Cardiac septum (tissue), 1 donor: ENCODE data around the gene CYB5R2. TPM values are rescaled to one million over a fixed set of nuclear protein-coding genes. Genes with fewer than 3 reads are reported as not detected.
"Not testable (repeated sequence)": the region's sequence is repeated elsewhere in the genome, so short reads cannot be mapped to it uniquely, and the experiment has no call there.

Experiments used
- DNase-seq: peaks from one replicate; pipeline ENCODE4 v3.0.0-alpha.2; 2020; ENCODE audit warnings: low spot score
- intact Hi-C: fragments of 100-400 bp; cut with DNase I; formaldehyde crosslinking; loops from one replicate; pipeline ENCODE4 v1.14.0; 2022
- total RNA-seq: library from RNA; stranded (reverse); fragmentation: NEBNext Ultra II Directional; extraction: Animal tissue kit (Norgen Biotek cat#: 25700); gene quantifications from one replicate; pipeline ENCODE4 v1.2.1, GENCODE V29; 2021
- donor health status: DM: no; HTN: no; CAD: no.

CYB5R2 gene
- total RNA-seq, 1 donor from 2014 or later, result 1.7 TPM

DNA sequence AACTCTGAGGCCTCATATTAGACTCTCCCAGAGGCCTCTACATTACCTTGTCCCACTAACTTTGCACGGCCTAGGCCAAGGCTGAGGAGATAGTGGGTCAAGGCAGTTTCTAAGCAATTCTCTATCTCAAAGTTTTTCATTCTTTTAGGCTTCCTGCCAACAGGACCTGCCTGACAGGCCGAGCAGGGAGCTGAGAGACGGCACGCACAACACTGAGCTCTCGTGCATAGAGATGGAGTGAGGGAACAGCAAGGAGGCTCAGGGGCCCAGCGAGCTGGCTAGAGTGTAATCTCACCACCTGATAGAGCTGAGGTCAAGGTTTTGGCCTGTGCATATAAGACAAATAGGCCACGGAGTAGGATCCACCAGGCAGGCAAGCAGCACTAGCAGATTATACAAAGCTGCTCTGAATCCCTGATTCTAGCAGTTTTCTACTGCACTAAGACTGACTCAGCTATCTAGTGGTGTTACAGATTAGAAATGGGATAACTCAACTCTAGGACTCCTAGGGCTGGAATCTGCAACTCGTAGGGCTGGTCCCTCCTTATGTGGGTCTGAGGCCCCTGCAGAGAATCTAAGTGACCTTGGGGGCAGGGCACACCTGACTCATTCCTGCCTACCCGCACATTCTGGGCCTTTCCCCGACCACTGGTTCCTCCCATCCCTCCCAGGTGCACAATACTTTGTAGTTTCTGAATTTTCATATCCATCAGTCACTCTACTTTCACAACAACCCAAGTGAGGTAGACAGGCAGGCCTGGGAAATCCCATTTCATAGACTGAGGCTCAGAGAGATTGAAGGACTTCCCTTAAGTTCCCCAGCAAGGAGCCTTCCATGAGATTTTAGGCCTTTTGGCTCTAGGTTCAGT, 1.7 kb downstream of the CYB5R2 start:
- intact Hi-C loops, result no loop called here

DNA sequence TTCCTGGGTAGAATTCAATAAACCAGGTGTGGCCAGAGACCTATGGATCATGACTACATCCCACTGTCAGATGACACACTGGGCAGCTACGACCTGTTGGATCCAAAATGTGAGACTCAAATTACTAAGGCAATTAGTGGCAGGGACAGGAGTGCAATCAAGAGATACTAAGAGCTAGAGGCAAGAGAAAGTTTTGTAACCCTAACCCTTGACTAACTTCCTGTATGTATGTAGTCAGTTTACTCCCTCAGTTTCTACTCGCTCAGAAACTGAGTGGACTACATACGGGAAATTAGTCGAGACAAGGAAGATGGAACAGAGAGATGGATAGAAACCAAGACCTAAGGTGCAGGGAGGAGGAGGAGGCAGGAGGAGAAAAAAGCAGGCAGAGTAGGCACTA, 2.7 kb downstream of the CYB5R2 start:
- intact Hi-C loops, result no loop called here
- no peak for DNase-seq

More for the DNA sequence above, 1.7 kb downstream of the CYB5R2 start:
- DNase-seq, result no peak

DNA sequence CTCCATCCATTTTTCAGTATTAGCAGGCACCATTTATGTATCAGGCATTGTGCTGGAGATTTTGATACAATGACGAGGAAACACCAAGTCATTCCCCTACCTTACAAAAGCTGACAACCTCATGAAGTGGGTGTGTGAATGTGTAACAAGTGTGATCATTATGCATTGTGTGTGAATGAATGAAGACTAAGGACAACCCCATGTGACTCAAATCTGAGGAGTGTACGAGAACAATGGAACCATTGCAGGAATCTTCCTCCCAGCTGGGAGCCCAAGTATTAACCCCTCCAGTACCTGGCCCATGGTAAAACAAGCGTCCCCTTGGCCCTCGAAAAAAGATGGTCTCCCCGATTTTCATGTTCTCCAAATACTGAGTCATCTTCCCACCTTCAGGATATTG, 4.4 kb downstream of the CYB5R2 start:
- no peak for DNase-seq
- intact Hi-C loops, result no loop called here

DNA sequence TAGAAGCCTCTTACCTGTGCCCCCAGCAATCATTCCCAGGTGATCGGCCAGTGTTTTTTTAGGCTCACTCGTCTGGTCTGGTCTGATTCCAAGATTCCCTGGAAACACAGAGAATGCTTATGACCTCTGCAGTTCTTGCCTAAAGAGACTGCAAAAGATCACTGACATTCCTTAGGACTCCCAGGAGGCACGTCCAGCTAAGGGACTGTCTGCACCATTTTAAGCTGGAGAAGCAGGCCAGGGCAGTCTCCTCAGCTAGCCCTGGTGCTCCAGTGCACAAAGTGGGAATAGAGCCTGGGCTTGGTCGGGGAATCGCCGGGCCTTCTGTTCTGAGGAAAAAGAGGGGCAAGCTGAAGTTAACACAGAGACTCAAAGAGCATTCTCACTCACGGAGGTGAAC, 4.8 kb downstream of the CYB5R2 start:
- intact Hi-C loops, result no loop called here
- no peak for DNase-seq

DNA sequence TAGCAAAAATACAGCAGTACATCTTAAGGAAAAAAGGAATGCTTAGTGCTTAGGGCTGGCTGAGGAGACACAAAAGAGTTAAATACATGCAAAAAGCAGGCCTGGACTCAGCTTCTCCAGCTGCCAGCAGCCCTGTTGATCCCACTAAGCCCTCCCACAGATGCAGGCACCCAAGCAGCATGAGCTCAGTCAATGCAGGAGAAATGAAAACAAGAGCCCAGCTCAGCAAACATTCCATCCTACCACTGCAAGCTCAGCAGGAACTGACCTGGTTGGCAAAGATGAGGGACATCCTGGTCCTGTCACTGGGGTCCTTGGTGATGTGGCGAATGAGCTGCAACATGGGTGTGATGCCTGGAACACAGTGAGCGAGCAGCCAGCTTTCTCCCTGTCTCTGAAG, 5.8 kb downstream of the CYB5R2 start:
- DNase-seq, result no peak
- intact Hi-C loops, result no loop called here

DNA sequence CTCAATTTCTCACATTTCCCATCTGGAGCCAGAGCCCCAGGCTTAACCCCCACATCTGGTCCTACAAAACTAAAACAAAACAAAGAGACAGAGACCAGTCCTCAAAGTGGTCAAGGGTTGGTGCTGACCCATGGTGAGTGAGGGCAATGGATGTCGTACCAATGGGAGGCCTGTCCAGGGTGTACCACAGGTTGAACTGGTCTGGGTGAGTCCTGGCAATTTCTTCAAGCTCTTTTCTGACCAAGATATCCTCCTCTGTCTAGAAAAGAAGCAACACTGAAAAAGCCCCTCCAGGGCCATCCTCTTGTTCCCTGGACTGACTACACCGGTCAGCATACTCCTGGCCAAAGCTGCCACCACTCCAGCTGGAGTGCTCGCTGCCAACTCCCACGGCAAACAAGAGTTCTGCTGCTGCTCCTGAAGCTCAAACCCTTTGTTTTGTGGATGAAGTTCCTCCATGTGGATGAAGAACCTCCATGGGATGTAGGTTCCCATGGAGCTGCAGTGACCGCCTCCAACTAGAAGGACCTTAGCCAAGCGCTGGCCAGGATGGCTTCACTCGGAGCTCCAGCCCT, 6.9 kb downstream of the CYB5R2 start:
- no peak for DNase-seq
- intact Hi-C loops, result no loop called here

DNA sequence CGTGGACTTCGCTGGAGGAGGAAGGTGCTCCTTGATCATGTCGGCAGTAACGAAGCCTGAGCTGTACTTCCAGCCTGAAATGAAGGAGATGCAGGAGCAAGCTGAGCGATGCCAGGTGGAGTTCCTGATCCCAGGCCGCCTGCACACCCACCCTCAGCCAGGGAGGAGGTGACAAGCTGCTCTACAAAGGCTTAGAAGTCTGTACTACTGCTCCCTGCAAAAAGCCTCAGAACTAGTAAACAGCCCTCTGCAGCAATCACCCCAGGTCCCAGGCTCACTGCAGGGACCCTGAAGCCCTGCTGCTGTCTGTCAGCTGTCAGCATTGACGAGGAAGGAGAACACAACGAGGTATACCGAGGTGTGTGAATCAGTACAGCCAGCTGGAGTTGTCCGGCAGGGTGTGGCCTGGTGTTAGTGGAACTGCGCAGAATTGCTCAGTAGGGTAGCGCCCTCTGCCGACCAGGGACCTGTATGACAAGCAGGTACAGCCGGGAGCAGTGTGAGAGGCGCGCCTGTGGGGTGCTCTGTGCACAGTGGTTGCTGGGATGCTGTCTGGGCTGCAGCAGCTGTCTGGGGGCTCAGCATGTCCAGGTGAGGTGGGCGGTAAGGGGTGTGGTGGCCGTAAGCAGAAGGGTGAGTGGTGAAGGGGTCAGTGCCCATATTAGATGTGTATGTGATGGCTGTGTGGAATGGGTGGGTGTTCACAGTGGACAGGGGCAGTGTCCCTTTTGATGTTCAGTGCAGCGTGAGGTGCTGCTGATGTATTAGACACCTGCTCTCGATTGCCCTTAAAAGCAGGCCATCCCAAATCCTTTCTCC, 7.6 kb downstream of the CYB5R2 start:
- DNase-seq, result peak; percentile 89
- intact Hi-C loops, result loop anchor here (2.0 kb wide), 1 partner anchor 95 kb away; no protein-coding TSS in a partner anchor

DNA sequence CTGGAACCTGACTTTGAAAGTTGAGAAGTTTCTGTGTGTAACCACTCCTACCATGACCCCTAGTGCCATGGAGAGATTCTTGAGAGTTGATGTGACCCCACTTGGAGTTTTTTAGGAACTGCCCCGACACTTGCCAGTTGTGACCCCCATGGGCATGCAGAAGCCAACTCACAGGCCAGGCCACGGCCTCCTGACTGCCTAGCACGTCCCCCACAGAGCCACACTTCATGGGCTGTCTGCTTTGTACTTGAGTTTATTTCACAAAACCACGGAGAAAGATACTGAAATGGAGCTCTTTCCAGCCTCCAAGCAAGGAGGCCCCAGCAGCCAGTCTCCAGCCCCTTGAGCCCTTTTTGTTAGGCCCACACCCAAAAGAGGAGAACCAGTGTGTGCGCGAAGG, 8.4 kb downstream of the CYB5R2 start:
- DNase-seq, result no peak
- intact Hi-C loops, result loop anchor here (2.0 kb wide), 1 partner anchor 94 kb away; no protein-coding TSS in a partner anchor

DNA sequence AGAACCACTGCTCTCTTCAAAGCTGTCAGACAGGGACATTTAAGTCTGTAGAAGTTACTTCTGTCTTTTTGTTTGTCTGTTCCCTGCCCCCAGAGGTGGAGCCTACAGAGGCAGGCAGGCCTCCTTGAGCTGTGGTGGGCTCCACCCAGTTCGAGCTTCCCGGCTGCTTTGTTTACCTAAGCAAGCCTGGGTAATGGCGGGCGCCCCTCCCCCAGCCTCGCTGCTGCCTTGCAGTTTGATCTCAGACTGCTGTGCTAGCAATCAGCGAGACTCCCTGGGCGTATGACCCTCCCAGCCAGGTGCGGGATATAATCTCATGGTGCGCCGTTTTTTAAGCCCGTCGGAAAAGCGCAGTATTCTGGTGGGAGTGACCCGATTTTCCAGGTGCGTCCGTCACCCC, 9.8 kb downstream of the CYB5R2 start:
- intact Hi-C loops, DNase-seq: not testable (repeated sequence)

DNA sequence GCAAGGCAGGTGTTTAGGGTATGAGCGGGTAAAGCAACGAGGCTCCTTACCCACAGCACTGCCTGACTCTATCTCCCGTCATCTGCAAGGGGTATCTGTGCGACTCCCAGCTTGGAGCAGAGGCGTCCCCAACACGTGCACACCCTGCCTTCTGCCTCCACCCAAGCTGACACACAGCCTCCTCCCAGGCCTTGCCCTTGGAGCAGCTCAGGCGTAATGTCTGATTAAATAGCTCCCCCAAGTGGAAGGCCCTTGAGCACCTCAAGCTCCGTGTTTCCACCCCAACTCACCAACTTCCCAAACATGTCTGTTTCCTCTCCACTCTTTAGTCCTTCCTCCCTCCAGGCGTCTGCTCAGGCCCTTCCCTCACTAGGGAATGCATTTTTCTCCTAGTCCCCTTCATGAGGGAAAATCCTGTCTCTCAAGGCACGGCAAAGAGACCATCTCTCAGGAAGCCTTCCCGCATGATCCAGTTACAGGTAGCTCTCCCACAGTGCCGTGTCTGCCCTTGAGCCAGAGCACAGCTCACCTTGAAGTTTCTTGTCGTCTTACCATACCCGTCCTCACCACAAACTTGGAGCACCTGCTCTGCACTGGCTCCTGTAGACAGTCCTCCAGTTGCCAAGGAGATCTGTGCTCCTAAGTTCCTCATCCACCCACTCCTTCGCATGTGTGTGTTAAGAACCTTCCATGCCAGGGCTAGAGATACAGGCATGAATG, 15.8 kb downstream of the CYB5R2 start:
- intact Hi-C loops, result loop anchor here (1.0 to 10.0 kb wide), 3 partner anchors 86 to 213 kb away; partner anchors contain the start of gene PPFIBP2
- no peak for DNase-seq

DNA sequence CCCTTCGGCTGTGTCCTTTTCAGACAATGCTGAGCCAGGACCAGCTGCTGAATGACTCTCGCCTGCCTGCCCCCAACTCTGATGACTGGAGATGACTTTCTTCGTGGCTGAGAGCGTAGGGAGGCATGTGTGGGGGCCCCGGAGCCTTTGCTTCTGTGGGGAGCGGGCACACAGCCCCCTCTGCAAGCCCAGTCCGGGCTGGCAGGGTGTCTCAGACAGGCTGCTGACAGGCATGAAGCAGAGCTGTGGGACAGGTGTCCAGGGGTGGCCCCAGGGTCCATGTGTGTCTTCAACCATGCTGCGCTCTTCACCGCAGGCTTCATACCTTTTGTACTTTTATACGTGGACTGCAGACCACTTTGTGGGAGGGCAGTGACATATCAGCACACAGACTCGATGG, 16.6 kb downstream of the CYB5R2 start:
- intact Hi-C loops, result loop anchor here (1.0 to 10.0 kb wide), 3 partner anchors 85 to 212 kb away; partner anchors contain the start of gene PPFIBP2
- no peak for DNase-seq

DNA sequence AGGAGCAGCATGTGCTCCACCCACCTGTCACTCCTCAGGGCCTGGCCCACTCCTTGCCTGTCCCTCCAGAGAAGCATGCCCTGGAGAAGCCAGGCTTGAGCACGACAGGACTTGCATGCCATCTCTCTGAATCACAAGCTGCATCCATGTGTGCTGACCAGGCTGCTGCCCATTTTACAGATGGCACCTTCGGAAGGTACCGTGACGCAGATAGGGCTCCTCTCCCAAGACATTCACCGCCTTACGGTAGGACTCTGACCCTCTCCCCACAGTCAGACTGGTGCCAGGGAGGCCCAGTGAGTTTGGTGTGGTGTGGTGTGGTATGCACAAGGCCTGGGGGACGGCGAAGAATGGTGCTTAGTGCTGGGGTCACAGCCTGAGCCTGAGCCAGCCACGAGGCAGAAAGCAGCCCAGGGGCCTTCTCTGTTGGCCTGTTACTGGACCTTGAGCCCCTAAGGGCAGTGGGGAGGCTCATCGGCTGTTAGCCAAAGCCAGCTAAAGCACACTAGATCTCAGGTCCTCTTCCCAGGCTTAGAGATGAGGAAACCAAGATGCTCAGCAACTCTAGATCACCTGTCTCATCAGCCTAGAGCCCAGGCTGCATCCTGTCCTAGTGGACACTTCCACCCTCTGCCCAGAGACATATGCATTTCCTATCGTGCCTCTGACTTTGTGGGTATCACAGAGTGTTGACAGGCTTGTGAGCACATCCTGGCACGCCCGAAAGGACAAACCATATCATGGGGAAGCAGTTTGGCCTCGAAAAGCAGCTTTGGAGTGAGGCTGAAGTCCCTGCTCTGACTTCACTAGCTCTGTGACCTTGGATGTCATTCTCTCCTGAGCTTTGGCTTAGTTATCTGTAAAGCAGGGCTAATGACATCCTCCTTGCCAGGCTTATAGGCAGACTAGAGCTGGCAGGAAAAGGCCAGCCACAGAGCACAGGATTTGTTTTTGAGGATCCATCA, 17.8 kb downstream of the CYB5R2 start:
- intact Hi-C loops, result loop anchor here (5.0 to 10.0 kb wide), 2 partner anchors 143 to 211 kb away; partner anchors contain the start of gene PPFIBP2
- DNase-seq, result no peak

DNA sequence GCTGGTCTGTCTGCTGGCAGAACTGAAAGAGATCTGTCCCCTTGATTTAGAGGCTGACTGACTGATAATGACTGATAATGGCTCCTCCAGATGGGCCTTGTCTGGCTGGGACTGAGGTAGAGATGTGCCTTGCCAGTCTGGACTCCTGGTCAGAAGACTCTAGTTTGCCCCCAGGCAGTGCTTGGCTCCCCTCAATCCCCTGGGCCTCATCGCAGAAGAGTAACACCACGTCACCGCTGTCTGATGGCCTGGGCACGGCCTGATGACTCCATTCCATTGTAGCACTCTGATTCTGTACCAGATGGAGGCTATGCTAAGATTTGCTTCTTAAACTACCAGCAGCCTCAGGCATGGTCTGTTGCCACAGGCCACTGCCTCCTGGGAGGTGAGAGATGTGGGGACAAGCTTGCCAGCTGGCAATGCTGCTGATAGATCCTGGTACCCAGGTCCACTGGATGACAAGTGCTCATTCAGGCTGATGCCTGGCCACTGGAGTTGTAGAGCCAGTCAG, 19.1 kb downstream of the CYB5R2 start:
- DNase-seq, result no peak
- intact Hi-C loops, result loop anchor here (10.0 kb wide), 1 partner anchor 209 kb away; no protein-coding TSS in a partner anchor

DNA sequence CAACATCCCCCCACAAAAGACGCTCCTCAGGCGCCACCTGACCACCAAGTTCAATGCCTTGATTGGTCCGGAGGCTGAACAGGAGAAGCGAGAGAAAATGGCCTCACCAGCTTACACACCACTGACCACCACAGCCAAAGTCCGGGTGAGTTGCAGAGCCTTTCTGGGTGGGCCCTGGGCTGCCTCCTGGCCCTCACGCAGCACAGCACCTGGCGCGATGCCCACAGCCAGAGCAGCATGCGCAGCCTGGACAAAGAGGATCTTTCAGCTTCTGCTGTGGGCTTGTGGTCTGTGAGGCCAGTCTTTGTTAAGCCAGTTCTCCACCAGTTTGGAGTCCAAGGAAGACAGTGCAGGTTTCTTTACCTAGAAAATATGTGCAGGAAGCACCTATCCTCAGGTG, 21.6 kb downstream of the CYB5R2 start:
- intact Hi-C loops, result loop anchor here (10.0 kb wide), 1 partner anchor 207 kb away; no protein-coding TSS in a partner anchor

DNA sequence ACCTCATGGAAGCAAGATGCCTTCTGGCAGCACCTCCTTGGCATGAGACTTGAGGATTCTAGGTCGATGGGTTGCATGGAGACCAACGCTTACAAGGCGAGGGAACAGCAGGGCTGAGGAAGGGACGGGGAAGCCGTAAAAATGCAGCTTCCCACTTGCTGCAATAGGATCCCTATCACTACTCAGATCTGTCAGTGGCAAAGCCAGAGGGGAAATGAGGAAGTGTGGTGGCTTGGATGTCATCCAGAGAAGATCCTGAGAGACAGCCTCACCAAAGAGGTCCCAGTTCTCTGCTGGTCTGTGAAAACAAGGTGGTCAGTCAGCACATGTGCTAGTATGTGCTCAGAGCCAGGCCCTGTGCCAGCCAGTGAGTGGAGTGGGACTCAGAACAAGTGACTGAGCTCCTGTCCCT, 22.2 kb downstream of the CYB5R2 start:
- intact Hi-C loops, result loop anchor here (10.0 kb wide), 1 partner anchor 206 kb away; no protein-coding TSS in a partner anchor
- DNase-seq, result no peak

More for the DNA sequence above, 21.6 kb downstream of the CYB5R2 start:
- no peak for DNase-seq

DNA sequence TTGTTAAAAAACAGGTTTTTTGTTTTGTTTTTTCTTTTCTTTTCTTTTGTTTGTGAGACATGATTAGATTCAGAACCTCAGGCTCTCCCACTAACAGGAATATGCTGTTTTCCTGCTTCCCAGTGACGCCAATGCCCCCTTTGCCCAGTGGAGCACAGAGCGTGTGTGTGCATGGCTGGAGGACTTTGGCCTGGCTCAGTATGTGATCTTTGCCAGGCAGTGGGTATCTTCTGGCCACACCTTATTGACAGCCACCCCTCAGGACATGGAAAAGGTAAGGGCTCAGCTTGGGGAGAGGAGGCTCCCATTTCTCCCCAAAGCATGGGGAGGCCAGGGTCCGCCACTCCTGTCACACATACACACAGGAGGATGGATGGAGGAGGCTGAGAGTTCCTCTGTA, 25.0 kb downstream of the CYB5R2 start:
- no peak for DNase-seq
- intact Hi-C loops, result no loop called here

DNA sequence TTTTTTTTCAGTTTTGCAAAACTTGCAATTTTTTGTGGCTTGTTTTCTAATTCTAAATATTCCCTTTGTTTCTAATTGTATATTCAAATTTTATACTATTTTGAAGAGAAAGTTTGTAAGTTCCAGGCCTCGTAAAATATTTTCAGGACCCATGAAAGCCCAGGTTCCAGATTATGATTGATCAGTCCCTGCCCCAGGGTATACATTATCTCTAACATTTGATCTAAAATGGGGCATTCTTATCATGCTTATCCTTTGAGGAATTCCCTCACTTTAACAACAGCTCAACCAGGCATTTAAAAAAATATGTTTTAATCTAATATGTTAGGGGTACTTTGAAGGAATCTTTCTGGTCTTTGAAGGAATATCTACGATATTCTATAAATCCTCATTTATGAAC, 26.4 kb downstream of the CYB5R2 start:
- intact Hi-C loops, result no loop called here
- no peak for DNase-seq

DNA sequence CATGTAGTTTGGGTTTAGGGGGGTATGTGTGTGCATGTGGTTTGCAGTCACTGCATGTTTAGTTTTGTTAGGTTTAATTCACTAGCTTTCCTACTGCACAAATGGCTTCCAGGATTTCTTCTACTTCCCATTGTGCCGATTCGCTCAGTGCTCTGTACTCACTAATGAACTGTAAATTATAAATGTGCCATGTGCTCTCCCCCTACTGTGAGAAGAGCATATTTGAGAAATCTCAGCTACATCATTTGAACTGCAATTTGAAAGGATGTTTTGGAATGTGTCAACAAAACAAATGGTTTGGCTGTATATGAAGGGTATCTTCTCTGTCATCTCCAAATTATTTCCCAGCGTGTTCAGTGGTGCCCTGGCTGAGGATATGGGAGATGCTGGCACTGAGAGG, 28.1 kb downstream of the CYB5R2 start:
- DNase-seq, result no peak
- intact Hi-C loops, result no loop called here
